Endodermal cell (in vitro differentiated cells): ENCODE measurements around the gene SH3BP2. TPM values are rescaled to one million over a fixed set of nuclear protein-coding genes. Genes with fewer than 3 reads are reported as not detected.

Source experiments
- DNase-seq: peaks from one replicate; pipeline ENCODE4 v3.0.0-alpha.2; 2017
- H3K27ac ChIP-seq: 2 replicates; pipeline ENCODE4 v1.5.1; 2013; ENCODE audit warnings: mild to moderate bottlenecking, low read depth, low read length, moderate library complexity
- H3K27me3 ChIP-seq: 2 replicates; pipeline ENCODE4 v1.6.1; 2013; ENCODE audit warnings: mild to moderate bottlenecking, low read length, moderate library complexity; ENCODE audit not compliant: insufficient read depth, control insufficient read depth, poor library complexity, severe bottlenecking
- H3K36me3 ChIP-seq: 2 replicates; pipeline ENCODE4 v1.7.0; 2013; ENCODE audit warnings: mild to moderate bottlenecking, low read length, moderate library complexity; ENCODE audit not compliant: control insufficient read depth, insufficient read depth
- H3K4me1 ChIP-seq: one replicate; pipeline ENCODE4 v1.7.0; 2013; ENCODE audit warnings: low read length; ENCODE audit not compliant: control insufficient read depth, insufficient read depth
- H3K4me3 ChIP-seq: 2 replicates; pipeline ENCODE4 v1.5.1; 2013; ENCODE audit warnings: mild to moderate bottlenecking, low read length, moderate library complexity
- H3K9ac ChIP-seq: 2 replicates; pipeline ENCODE4 v1.6.1; 2013; ENCODE audit warnings: mild to moderate bottlenecking, low read length, moderate library complexity; ENCODE audit not compliant: poor library complexity, severe bottlenecking; ENCODE audit errors: extremely low read depth
- H3K9me3 ChIP-seq: 2 replicates; pipeline ENCODE4 v1.6.1; 2013; ENCODE audit warnings: mild to moderate bottlenecking, low read length, moderate library complexity; ENCODE audit not compliant: control insufficient read depth
- H3K27ac Mint-ChIP-seq: 2 replicates; pipeline ENCODE4 v1.8.0; 2020; ENCODE audit warnings: mixed read lengths
- H3K27me3 Mint-ChIP-seq: 2 replicates; pipeline ENCODE4 v1.8.0; 2021; ENCODE audit warnings: mild to moderate bottlenecking, mixed read lengths; ENCODE audit not compliant: insufficient read depth
- H3K36me3 Mint-ChIP-seq: 2 replicates; pipeline ENCODE4 v1.8.0; 2020; ENCODE audit warnings: low read depth, mixed read lengths
- H3K4me1 Mint-ChIP-seq: 2 replicates; pipeline ENCODE4 v1.8.0; 2020; ENCODE audit warnings: mixed read lengths
- H3K4me3 Mint-ChIP-seq: 2 replicates; pipeline ENCODE4 v1.8.0; 2020; ENCODE audit warnings: mild to moderate bottlenecking, moderate library complexity, mixed read lengths
- H3K9me3 Mint-ChIP-seq: 2 replicates; pipeline ENCODE4 v1.8.0; 2020; ENCODE audit warnings: mild to moderate bottlenecking, mixed read lengths
- CTCF ChIP-seq: fragments of 200-600 bp; sonication (generic); conservative IDR thresholded peaks from 2 replicates; pipeline ENCODE4 v1.5.0; 2021; ENCODE audit warnings: antibody characterized with exemption, mild to moderate bottlenecking
- WGBS, 2 experiments: methylation state at CpG; one replicate each; pipeline versions ENCODE4 v1.1.5 to v1.1.7; 2013; ENCODE audit warnings: missing lambda C conversion rate in 2 of 2, mixed read lengths in 1 of 2; ENCODE audit not compliant: insufficient coverage in 1 of 2, insufficient read length in 1 of 2; 5-methylcytosine and 5-hydroxymethylcytosine counted together
- total RNA-seq, 2 donors: library from RNA; stranded (reverse); fragmentation: NEBNext Ultra II Directional in 1 of 2; extraction: Animal tissue kit (Norgen Biotek cat#: 25700) in 1 of 2; gene quantifications; 2 replicates in 1 of 2; 3 replicates in 1 of 2; pipeline ENCODE4 v1.2.1, GENCODE V29; 2021

The SH3BP2 gene
- total RNA-seq, 2 donors from 2014 or later: 40.5 to 43.8 TPM

GRCh38 chr4:2824329-2824835 is 31.5 kb downstream of the SH3BP2 start:
- Histone ChIP-seq H3K27ac (no peak overlapping the region), H3K9me3 (no peaks in the 10 kb centered on the region), H3K27me3 (no peaks in the 10 kb centered on the region), H3K4me1 (no peaks in the 10 kb centered on the region), H3K36me3 (peaks cover 30% of the 10 kb centered on the region), H3K9ac (no peak overlapping the region), H3K4me3 (no peak overlapping the region)
- Mint-ChIP-seq H3K4me1 (peaks cover 4% of the 10 kb centered on the region), H3K9me3 (no peaks in the 10 kb centered on the region), H3K27ac (no peak overlapping the region), H3K4me3 (no peak overlapping the region), H3K27me3 (no peaks in the 10 kb centered on the region), H3K36me3 (peaks cover 46% of the 10 kb centered on the region)
- 94 to 96% methylated on average over 16 to 24 of the region's 24 CpGs for WGBS, 2 experiments
- TF ChIP-seq CTCF: no peak
- no peak for DNase-seq

GRCh38 chr4:2824836-2825381 is 32.0 kb downstream of the SH3BP2 start:
- Histone ChIP-seq H3K9ac (no peak overlapping the region), H3K9me3 (no peaks in the 10 kb centered on the region), H3K27ac (no peak overlapping the region), H3K36me3 (peaks cover 25% of the 10 kb centered on the region), H3K27me3 (no peaks in the 10 kb centered on the region), H3K4me3 (no peak overlapping the region), H3K4me1 (no peaks in the 10 kb centered on the region)
- no peaks in the 10 kb centered on the region for H3K4me1 Mint-ChIP-seq
- WGBS, 2 experiments: 89 to 93% methylated on average over 7 to 17 of the region's 17 CpGs
- DNase-seq: no peak
- no peaks in the 10 kb centered on the region for H3K9me3 Mint-ChIP-seq
- no peak overlapping the region for H3K4me3 Mint-ChIP-seq
- no peak for TF ChIP-seq CTCF
- H3K27me3 Mint-ChIP-seq: no peaks in the 10 kb centered on the region
- H3K36me3 Mint-ChIP-seq: peaks cover 43% of the 10 kb centered on the region
- H3K27ac Mint-ChIP-seq: no peak overlapping the region

- 87 to 95% methylated on average over 6 to 13 of the region's 13 CpGs for WGBS, 2 experiments
- TF ChIP-seq CTCF: no peak
Measured at GRCh38 chr4:2825740-2826139, 32.9 kb downstream of the SH3BP2 start.

More at GRCh38 chr4:2825740-2826139, 32.9 kb downstream of the SH3BP2 start:
- no peaks in the 10 kb centered on the region for H3K27me3 Mint-ChIP-seq
- H3K9me3 ChIP-seq: no peaks in the 10 kb centered on the region
- no peak overlapping the region for H3K27ac ChIP-seq
- H3K4me1 ChIP-seq: no peaks in the 10 kb centered on the region
- no peak overlapping the region for H3K9ac ChIP-seq
- H3K9me3 Mint-ChIP-seq: no peaks in the 10 kb centered on the region
- H3K4me1 Mint-ChIP-seq: no peaks in the 10 kb centered on the region
- no peaks in the 10 kb centered on the region for H3K27me3 ChIP-seq
- no peak for DNase-seq
- no peak overlapping the region for H3K4me3 Mint-ChIP-seq
- no peak overlapping the region for H3K4me3 ChIP-seq
- peaks cover 44% of the 10 kb centered on the region for H3K36me3 Mint-ChIP-seq
- no peak overlapping the region for H3K27ac Mint-ChIP-seq
- H3K36me3 ChIP-seq: peaks cover 20% of the 10 kb centered on the region
